HG02981 (cell line): ENCODE data around the gene PRKCG.

Experiments
- ATAC-seq: cut with Tn5 transposase; IDR thresholded peaks from one replicate; pipeline ENCODE4 v1.9.1; 2021; ENCODE audit warnings: mild to moderate bottlenecking, moderate library complexity; ENCODE audit not compliant: unreplicated experiment

Gene PRKCG

GRCh38 chr19:53897459-53897858 lies 15.5 kb downstream of the PRKCG start:
- no peak for ATAC-seq

- ATAC-seq: no peak
Measured at GRCh38 chr19:53898166-53898565, 16.2 kb downstream of the PRKCG start.

GRCh38 chr19:53898636-53899341 lies 16.8 kb downstream of the PRKCG start:
- no peak for ATAC-seq

GRCh38 chr19:53900191-53900860 lies 18.3 kb downstream of the PRKCG start:
- no peak for ATAC-seq

GRCh38 chr19:53903055-53903680 lies 21.2 kb downstream of the PRKCG start:
- no peak for ATAC-seq

- no peak for ATAC-seq
Measured at GRCh38 chr19:53904909-53905308, 22.9 kb downstream of the PRKCG start.

GRCh38 chr19:53905787-53906186 lies 23.8 kb downstream of the PRKCG start:
- ATAC-seq: no peak

- no peak for ATAC-seq
Measured at GRCh38 chr19:53906211-53907192, 24.5 kb downstream of the PRKCG start.

GRCh38 chr19:53907193-53907581 lies 25.2 kb downstream of the PRKCG start:
- no peak for ATAC-seq

- no peak for ATAC-seq
Measured at GRCh38 chr19:53907690-53908089, 25.7 kb downstream of the PRKCG start.

GRCh38 chr19:53908106-53908934 lies 26.3 kb downstream of the PRKCG start:
- no peak for ATAC-seq

- ATAC-seq: no peak
Measured at GRCh38 chr19:53908935-53909415, 27.0 kb downstream of the PRKCG start, which contains the start of gene CACNG7. TSS of gene CACNG7 (plus strand) at chr19:53909278. CDS start at chr19:53912832, 3,554 bp downstream.

GRCh38 chr19:53909471-53910169 lies 27.6 kb downstream of the PRKCG start:
- no peak for ATAC-seq

GRCh38 chr19:53910170-53910518 lies 28.1 kb downstream of the PRKCG start:
- ATAC-seq: no peak

- ATAC-seq: no peak
Measured at GRCh38 chr19:53912653-53913052, 30.7 kb downstream of the PRKCG start.

- no peak for ATAC-seq
Measured at GRCh38 chr19:53915000-53915399, 33.0 kb downstream of the PRKCG start.

- ATAC-seq: no peak
Measured at GRCh38 chr19:53916004-53916403, 34.0 kb downstream of the PRKCG start.

- ATAC-seq: no peak
Measured at GRCh38 chr19:53917356-53917755, 35.4 kb downstream of the PRKCG start.

- no peak for ATAC-seq
Measured at GRCh38 chr19:53927739-53928138, 45.7 kb downstream of the PRKCG start.
